ENCODE measurements around the gene SCGB3A2. TPM values are rescaled to one million over a fixed set of nuclear protein-coding genes. Genes with fewer than 3 reads are reported as not detected.
"Not testable (repeated sequence)": the region's sequence is repeated elsewhere in the genome, so short reads cannot be mapped to it uniquely, and the experiment has no call there.

Gene SCGB3A2
- polyA plus RNA-seq, 1 donor from 2014 or later = not detected

DNA sequence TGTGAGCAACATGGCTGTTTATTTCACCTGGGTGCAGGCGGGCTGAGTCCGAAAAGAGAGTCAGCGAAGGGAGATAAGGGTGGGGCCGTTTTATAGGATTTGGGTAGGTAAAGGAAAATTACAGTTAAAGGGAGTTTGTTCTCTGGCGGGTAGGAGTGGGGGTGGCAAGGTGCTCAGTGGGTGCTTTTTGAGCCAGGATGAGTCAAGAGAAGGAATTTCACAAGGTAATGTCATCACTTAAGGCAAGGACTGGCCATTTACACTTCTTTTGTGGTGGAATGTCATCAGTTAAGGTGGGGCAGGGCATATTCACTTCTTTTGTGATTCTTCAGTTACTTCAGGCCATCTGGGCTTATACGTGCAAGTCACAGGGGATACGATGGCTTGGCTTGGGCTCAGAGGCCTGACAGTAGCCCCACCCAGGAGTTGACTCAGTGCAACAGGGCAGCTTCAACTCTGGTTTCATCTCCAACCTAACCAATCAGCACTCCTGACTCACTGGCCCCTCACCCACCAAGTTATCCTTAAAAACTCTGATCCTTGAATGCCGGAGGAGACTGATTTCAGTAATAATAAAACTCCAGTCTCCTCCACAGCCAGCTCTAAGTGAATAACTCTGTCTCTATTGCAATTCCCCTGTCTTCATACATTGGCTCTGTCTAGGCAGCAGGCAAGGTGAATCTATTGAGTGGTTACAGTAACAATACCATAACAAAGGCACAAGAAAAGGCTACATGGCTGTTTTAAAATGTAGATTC lies 4.2 kb upstream of the SCGB3A2 start:
- H3K27me3 ChIP-seq (ENCODE audit: insufficient read depth, low read depth, low read length); H3F3A ChIP-seq (ENCODE audit: insufficient read depth, low read length, poor library complexity, severe bottlenecking); H3K9ac ChIP-seq (ENCODE audit: low read length); H3K9me3 ChIP-seq (ENCODE audit: low read length); H2AFZ ChIP-seq (ENCODE audit: low read depth, low read length); H3K36me3 ChIP-seq (ENCODE audit: insufficient read depth, low read length); H3K27ac ChIP-seq (ENCODE audit: low read length); H3K4me2 ChIP-seq (ENCODE audit: low read length); H3K9me2 ChIP-seq (ENCODE audit: insufficient read depth, low read length); H3K79me2 ChIP-seq (replicated peaks; ENCODE audit: insufficient read depth, low read length); H3K4me3 ChIP-seq (ENCODE audit: low read length); H4K20me1 ChIP-seq (ENCODE audit: insufficient read depth): not testable (repeated sequence)

DNA sequence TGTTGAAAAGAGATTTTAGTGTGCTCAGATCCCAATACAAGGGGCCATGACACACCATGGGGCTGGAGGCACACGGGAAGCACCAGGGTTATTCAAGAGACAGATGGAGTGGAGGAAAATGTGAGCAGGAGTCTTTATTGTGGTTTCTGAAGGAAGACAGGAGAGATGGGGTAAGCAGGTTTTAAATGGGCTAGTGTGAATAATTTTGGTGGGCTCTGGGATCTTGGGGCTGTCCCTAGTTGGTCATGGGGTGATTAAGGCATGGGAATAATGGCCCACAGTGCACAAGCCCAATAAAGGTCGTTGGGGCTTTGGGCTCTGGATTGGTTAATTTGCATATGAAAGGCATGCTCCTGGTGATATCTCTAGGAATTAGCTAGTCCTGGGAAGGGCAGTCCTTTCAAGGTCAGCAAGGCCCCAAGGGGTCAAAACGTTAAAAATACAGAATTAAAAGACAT lies 3.6 kb upstream of the SCGB3A2 start:
- no peak overlapping the region for H3K27ac ChIP-seq (ENCODE audit: low read length)
- no peaks in the 10 kb centered on the region for H3K9me3 ChIP-seq (ENCODE audit: low read length)
- no peaks in the 10 kb centered on the region for H3K27me3 ChIP-seq (ENCODE audit: insufficient read depth, low read depth, low read length)
- H3K79me2 ChIP-seq (replicated peaks; ENCODE audit: insufficient read depth, low read length) = no peaks in the 10 kb centered on the region
- H3K9me2 ChIP-seq (ENCODE audit: insufficient read depth, low read length) = no peaks in the 10 kb centered on the region
- no peak overlapping the region for H2AFZ ChIP-seq (ENCODE audit: low read depth, low read length)
- H3K9ac ChIP-seq (ENCODE audit: low read length) = no peak overlapping the region
- H3K4me2 ChIP-seq (ENCODE audit: low read length) = no peak overlapping the region
- H3K4me3 ChIP-seq (ENCODE audit: low read length) = no peak overlapping the region
- H3F3A ChIP-seq (ENCODE audit: insufficient read depth, low read length, poor library complexity, severe bottlenecking) = no peaks in the 10 kb centered on the region
- no peaks in the 10 kb centered on the region for H4K20me1 ChIP-seq (ENCODE audit: insufficient read depth)
- TF ChIP-seq MXI1 (conservative IDR thresholded peaks at IDR 0.05; ENCODE audit: poor library complexity, severe bottlenecking) = no peak
- TF ChIP-seq POLR2AphosphoS5 (IDR thresholded peaks at IDR 0.05) = no peak
- TF ChIP-seq, protein P1, sequence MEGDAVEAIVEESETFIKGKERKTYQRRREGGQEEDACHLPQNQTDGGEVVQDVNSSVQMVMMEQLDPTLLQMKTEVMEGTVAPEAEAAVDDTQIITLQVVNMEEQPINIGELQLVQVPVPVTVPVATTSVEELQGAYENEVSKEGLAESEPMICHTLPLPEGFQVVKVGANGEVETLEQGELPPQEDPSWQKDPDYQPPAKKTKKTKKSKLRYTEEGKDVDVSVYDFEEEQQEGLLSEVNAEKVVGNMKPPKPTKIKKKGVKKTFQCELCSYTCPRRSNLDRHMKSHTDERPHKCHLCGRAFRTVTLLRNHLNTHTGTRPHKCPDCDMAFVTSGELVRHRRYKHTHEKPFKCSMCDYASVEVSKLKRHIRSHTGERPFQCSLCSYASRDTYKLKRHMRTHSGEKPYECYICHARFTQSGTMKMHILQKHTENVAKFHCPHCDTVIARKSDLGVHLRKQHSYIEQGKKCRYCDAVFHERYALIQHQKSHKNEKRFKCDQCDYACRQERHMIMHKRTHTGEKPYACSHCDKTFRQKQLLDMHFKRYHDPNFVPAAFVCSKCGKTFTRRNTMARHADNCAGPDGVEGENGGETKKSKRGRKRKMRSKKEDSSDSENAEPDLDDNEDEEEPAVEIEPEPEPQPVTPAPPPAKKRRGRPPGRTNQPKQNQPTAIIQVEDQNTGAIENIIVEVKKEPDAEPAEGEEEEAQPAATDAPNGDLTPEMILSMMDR (IDR thresholded peaks at IDR 0.05; ENCODE audit: poor library complexity, severe bottlenecking) = no peak
- TF ChIP-seq, protein P2, sequence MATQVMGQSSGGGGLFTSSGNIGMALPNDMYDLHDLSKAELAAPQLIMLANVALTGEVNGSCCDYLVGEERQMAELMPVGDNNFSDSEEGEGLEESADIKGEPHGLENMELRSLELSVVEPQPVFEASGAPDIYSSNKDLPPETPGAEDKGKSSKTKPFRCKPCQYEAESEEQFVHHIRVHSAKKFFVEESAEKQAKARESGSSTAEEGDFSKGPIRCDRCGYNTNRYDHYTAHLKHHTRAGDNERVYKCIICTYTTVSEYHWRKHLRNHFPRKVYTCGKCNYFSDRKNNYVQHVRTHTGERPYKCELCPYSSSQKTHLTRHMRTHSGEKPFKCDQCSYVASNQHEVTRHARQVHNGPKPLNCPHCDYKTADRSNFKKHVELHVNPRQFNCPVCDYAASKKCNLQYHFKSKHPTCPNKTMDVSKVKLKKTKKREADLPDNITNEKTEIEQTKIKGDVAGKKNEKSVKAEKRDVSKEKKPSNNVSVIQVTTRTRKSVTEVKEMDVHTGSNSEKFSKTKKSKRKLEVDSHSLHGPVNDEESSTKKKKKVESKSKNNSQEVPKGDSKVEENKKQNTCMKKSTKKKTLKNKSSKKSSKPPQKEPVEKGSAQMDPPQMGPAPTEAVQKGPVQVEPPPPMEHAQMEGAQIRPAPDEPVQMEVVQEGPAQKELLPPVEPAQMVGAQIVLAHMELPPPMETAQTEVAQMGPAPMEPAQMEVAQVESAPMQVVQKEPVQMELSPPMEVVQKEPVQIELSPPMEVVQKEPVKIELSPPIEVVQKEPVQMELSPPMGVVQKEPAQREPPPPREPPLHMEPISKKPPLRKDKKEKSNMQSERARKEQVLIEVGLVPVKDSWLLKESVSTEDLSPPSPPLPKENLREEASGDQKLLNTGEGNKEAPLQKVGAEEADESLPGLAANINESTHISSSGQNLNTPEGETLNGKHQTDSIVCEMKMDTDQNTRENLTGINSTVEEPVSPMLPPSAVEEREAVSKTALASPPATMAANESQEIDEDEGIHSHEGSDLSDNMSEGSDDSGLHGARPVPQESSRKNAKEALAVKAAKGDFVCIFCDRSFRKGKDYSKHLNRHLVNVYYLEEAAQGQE (IDR thresholded peaks at IDR 0.05; ENCODE audit: borderline replicate concordance) = no peak
- TF ChIP-seq EZH2 (IDR thresholded peaks at IDR 0.05; ENCODE audit: borderline replicate concordance, insufficient read depth, low read length, poor library complexity, severe bottlenecking) = no peak
- TF ChIP-seq EP300 (conservative IDR thresholded peaks at IDR 0.05; ENCODE audit: poor library complexity, severe bottlenecking) = no peak
- no peak for TF ChIP-seq TAF1 (IDR thresholded peaks at IDR 0.05; ENCODE audit: low read depth)
- no peak for TF ChIP-seq SMC3 (conservative IDR thresholded peaks at IDR 0.05; ENCODE audit: poor library complexity)
- H3K36me3 ChIP-seq (ENCODE audit: insufficient read depth, low read length) = no peaks in the 10 kb centered on the region

DNA sequence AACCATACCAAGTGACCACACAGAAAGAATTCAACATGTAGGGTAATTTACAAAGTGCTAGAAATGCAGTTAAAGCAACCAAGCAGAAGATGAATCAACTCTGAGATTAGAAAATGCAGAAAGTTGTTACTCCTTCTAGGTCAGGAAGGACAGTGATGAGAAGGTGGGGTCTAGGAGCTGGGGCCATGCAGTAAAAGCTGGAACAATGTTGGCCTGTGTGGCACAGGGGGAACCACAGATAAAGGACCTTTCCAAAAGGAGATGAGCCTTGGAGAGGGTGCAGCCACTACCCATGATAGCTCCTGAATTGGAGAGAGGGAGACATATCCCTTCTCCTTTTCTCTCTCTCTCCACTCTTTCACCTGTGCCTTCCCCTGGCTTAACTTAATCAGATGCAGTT lies 2.4 kb upstream of the SCGB3A2 start:
- H3K79me2 ChIP-seq (replicated peaks; ENCODE audit: insufficient read depth, low read length) = no peaks in the 10 kb centered on the region
- no peaks in the 10 kb centered on the region for H3K9me3 ChIP-seq (ENCODE audit: low read length)
- no peak overlapping the region for H3K4me2 ChIP-seq (ENCODE audit: low read length)

More for the DNA sequence above, 2.4 kb upstream of the SCGB3A2 start:
- Histone ChIP-seq H3K27me3 (ENCODE audit: insufficient read depth, low read depth, low read length) (no peaks in the 10 kb centered on the region), H3K4me3 (ENCODE audit: low read length) (no peak overlapping the region), H2AFZ (ENCODE audit: low read depth, low read length) (no peak overlapping the region), H3K27ac (ENCODE audit: low read length) (no peak overlapping the region), H3K36me3 (ENCODE audit: insufficient read depth, low read length) (no peaks in the 10 kb centered on the region), H3K9me2 (ENCODE audit: insufficient read depth, low read length) (no peaks in the 10 kb centered on the region), H3F3A (ENCODE audit: insufficient read depth, low read length, poor library complexity, severe bottlenecking) (no peaks in the 10 kb centered on the region), H4K20me1 (ENCODE audit: insufficient read depth) (no peaks in the 10 kb centered on the region), H3K9ac (ENCODE audit: low read length) (no peak overlapping the region)
- TF ChIP-seq TAF1 (IDR thresholded peaks at IDR 0.05; ENCODE audit: low read depth) (no peak), RAD21 (conservative IDR thresholded peaks at IDR 0.05) (no peak), EZH2 (IDR thresholded peaks at IDR 0.05; ENCODE audit: borderline replicate concordance, insufficient read depth, low read length, poor library complexity, severe bottlenecking) (no peak), SMC3 (conservative IDR thresholded peaks at IDR 0.05; ENCODE audit: poor library complexity) (no peak), EP300 (conservative IDR thresholded peaks at IDR 0.05; ENCODE audit: poor library complexity, severe bottlenecking) (no peak), POLR2AphosphoS5 (IDR thresholded peaks at IDR 0.05) (no peak), MXI1 (conservative IDR thresholded peaks at IDR 0.05; ENCODE audit: poor library complexity, severe bottlenecking) (no peak)
- TF ChIP-seq, protein P1 (IDR thresholded peaks at IDR 0.05; ENCODE audit: poor library complexity, severe bottlenecking) = no peak
- TF ChIP-seq, protein P2 (IDR thresholded peaks at IDR 0.05; ENCODE audit: borderline replicate concordance) = no peak
